Panc1 (cell line): Measurements from ENCODE around the gene SLC7A5. TPM values are rescaled to one million over a fixed set of nuclear protein-coding genes. Genes with fewer than 3 reads are reported as not detected.

Experiments
- ATAC-seq: fragments of 200-7000 bp; cut with Tn5 transposase; 2 replicates; pipeline ENCODE4 v1.9.1; 2020; ENCODE audit warnings: mild to moderate bottlenecking, moderate library complexity
- BruUV-seq: library from RNA; stranded (reverse); fragments of 400-500 nt; replicated peaks from 2 replicates; lab custom pipeline; 2021; lab: Mats Ljungman, UMichigan
- CTCF ChIA-PET: fragments of 300-600 bp; sonication (Branson Sonifier 250); formaldehyde crosslinking; loops from one replicate; lab custom pipeline; 2022; ENCODE audit warnings: antibody characterized with exemption; lab: Charles Lee
- POLR2A ChIA-PET: fragments of 300-600 bp; sonication (Branson Sonifier 250); formaldehyde crosslinking; loops from one replicate; lab custom pipeline; 2022; ENCODE audit warnings: antibody characterized with exemption; lab: Charles Lee
- DNase-seq: peaks from one replicate; pipeline ENCODE4 v3.0.0-alpha.2; 2010; ENCODE audit warnings: low read depth, low spot score
- H3K27ac ChIP-seq: 2 replicates; pipeline ENCODE4 v1.5.1; 2011; ENCODE audit warnings: mild to moderate bottlenecking, low read length, inconsistent platforms
- H3K27me3 ChIP-seq: fragments of 200-500 bp; sonication (Bioruptor generic); 2 replicates; pipeline ENCODE4 v1.6.0; 2014; ENCODE audit warnings: low read length, inconsistent platforms; ENCODE audit not compliant: control insufficient read depth, insufficient read depth
- H3K36me3 ChIP-seq: fragments of 200-500 bp; sonication (Bioruptor generic); 2 replicates; pipeline ENCODE4 v1.5.1; 2014; ENCODE audit warnings: inconsistent platforms, mild to moderate bottlenecking, low read length, moderate library complexity; ENCODE audit not compliant: control insufficient read depth, insufficient read depth
- H3K4me1 ChIP-seq: 2 replicates; pipeline ENCODE4 v1.5.1; 2011; ENCODE audit warnings: inconsistent platforms, mild to moderate bottlenecking, low read length, moderate library complexity; ENCODE audit not compliant: control insufficient read depth, insufficient read depth
- H3K4me3 ChIP-seq, 2 experiments: 2 replicates each; pipeline ENCODE4 v1.5.1; 2011 to 2012; ENCODE audit warnings: low read depth in 2 of 2, low read length in 2 of 2, mild to moderate bottlenecking in 2 of 2, inconsistent platforms in 1 of 2, moderate library complexity in 1 of 2
- H3K9me3 ChIP-seq: fragments of 200-500 bp; sonication (Bioruptor generic); 2 replicates; pipeline ENCODE4 v1.5.1; 2014; ENCODE audit warnings: low read depth, mild to moderate bottlenecking, inconsistent platforms, low read length, moderate library complexity; ENCODE audit not compliant: control insufficient read depth, insufficient read depth
- CTCF ChIP-seq: fragments of 450-650 bp; IDR thresholded peaks from 2 replicates; pipeline ENCODE4 v1.5.1; 2017; ENCODE audit warnings: mild to moderate bottlenecking
- POLR2AphosphoS5 ChIP-seq: IDR thresholded peaks from 2 replicates; pipeline ENCODE4 v1.6.1; 2012; ENCODE audit warnings: mild to moderate bottlenecking, low read depth, low read length, moderate library complexity
- REST ChIP-seq, 2 experiments: IDR thresholded peaks; 2 replicates each; pipeline ENCODE4 v1.6.1; 2011 to 2012; ENCODE audit warnings: low read depth in 2 of 2, control low read depth in 1 of 2, low read length in 1 of 2, mild to moderate bottlenecking in 1 of 2, moderate library complexity in 1 of 2; ENCODE audit not compliant: insufficient read depth in 1 of 2
- SIN3A ChIP-seq: IDR thresholded peaks from 2 replicates; pipeline ENCODE4 v1.6.1; 2012; ENCODE audit warnings: low read depth, mild to moderate bottlenecking, low read length, moderate library complexity, borderline replicate concordance; ENCODE audit not compliant: insufficient read depth
- TCF7L2 ChIP-seq: IDR thresholded peaks from 2 replicates; pipeline ENCODE4 v1.6.1; 2011; ENCODE audit warnings: mild to moderate bottlenecking, low read depth, low read length, inconsistent platforms
- in situ Hi-C: cut with HindIII; loops from 2 replicates; pipeline ENCODE4 v1.10.0; 2016; ENCODE audit warnings: low sequenced_read_pairs, low pct_unique_long_range_greater_than_20kb
- intact Hi-C: fragments of 100-400 bp; cut with micrococcal nuclease; formaldehyde crosslinking; loops from one replicate; pipeline ENCODE4 v1.10.0; 2022; ENCODE audit not compliant: unreplicated experiment
- total RNA-seq: library from RNA; stranded (reverse); gene quantifications from one replicate; pipeline ENCODE4 v1.2.1, GENCODE V29; 2021; ENCODE audit not compliant: unreplicated experiment

The SLC7A5 gene
- total RNA-seq, 1 experiment from 2014 or later, result 231 TPM

- intact Hi-C loops (no loop called here), in situ Hi-C loops (no loop called here)
- Histone ChIP-seq H3K4me3 (no peak overlapping the region), H3K36me3 (no peaks in the 10 kb centered on the region), H3K4me1 (peaks cover 6% of the 10 kb centered on the region), H3K9me3 (no peaks in the 10 kb centered on the region), H3K27me3 (no peaks in the 10 kb centered on the region), H3K27ac (no peak overlapping the region)
- ATAC-seq (no peak), DNase-seq (no peak)
- ChIA-PET CTCF (no interaction called here), POLR2A (no interaction called here)
- no TSS peak for BruUV-seq
- TF ChIP-seq TCF7L2 (no peak), SIN3A (no peak), REST (IDR thresholded peaks at IDR 0.05; ENCODE audit: insufficient read depth in 1 of 2, low read depth in 2 of 2, low read length in 1 of 2) (no peak), CTCF (no peak)
Measured at GRCh38 chr16:87801679-87802259, 67.5 kb downstream of the SLC7A5 start.

- ATAC-seq (no peak), DNase-seq (no peak)
- H3K4me3 ChIP-seq, result no peak overlapping the region
- no peaks in the 10 kb centered on the region for H3K9me3 ChIP-seq
- POLR2A ChIA-PET, result no interaction called here
- H3K36me3 ChIP-seq, result no peaks in the 10 kb centered on the region
- intact Hi-C loops (no loop called here), in situ Hi-C loops (no loop called here)
- H3K4me1 ChIP-seq, result no peaks in the 10 kb centered on the region
- no peak for TF ChIP-seq REST (IDR thresholded peaks at IDR 0.05; ENCODE audit: insufficient read depth in 1 of 2, low read depth in 2 of 2, low read length in 1 of 2)
- TF ChIP-seq SIN3A, result no peak
- TF ChIP-seq POLR2AphosphoS5, result no peak
- no peak for TF ChIP-seq TCF7L2
- TF ChIP-seq CTCF, result no peak
- no TSS peak for BruUV-seq
- H3K27me3 ChIP-seq, result no peaks in the 10 kb centered on the region
- H3K27ac ChIP-seq, result no peak overlapping the region
- CTCF ChIA-PET, result no interaction called here
Measured at GRCh38 chr16:87800497-87800896, 68.8 kb downstream of the SLC7A5 start.
